Activated T-helper 1 cell treated with anti-CD3 and anti-CD28 coated beads, Interleukin-2, amount 50 U/mL, for 16 hours (primary cell): ENCODE measurements around the gene CHRNB1.

Source experiments
- DNase-seq, 2 donors: peaks; one replicate each; pipeline ENCODE4 v3.0.0-alpha.2; 2020; ENCODE audit warnings: low read depth in 1 of 2, low spot score in 1 of 2

The CHRNB1 gene

GRCh38 chr17:7444682-7445618, at the start of gene CHRNB1:
CHRNB1 (plus strand) TSS chr17:7445061; CDS start chr17:7445128, 67 bp downstream.
- no peak for DNase-seq

- no peak for DNase-seq
Measured at GRCh38 chr17:7396147-7396546, 48.7 kb upstream of the CHRNB1 start.

- DNase-seq: no peak
Measured at GRCh38 chr17:7398612-7399011, 46.2 kb upstream of the CHRNB1 start.

GRCh38 chr17:7403043-7403726, 41.7 kb upstream of the CHRNB1 start:
- no peak for DNase-seq

- no peak for DNase-seq
Measured at GRCh38 chr17:7403727-7403976, 41.2 kb upstream of the CHRNB1 start.

- DNase-seq: peak; percentile 90 to 91
Measured at GRCh38 chr17:7403977-7404736, 40.7 kb upstream of the CHRNB1 start, which contains the start of gene TMEM256. TMEM256 (minus strand) TSS chr17:7404097; CDS start chr17:7404084, 13 bp downstream.

- DNase-seq: peak; percentile 44 to 65
Measured at GRCh38 chr17:7404737-7405349, 40.0 kb upstream of the CHRNB1 start.

GRCh38 chr17:7405350-7406234, 39.3 kb upstream of the CHRNB1 start:
- no peak for DNase-seq

- DNase-seq: no peak
Measured at GRCh38 chr17:7406235-7406825, 38.5 kb upstream of the CHRNB1 start.

- DNase-seq: no peak
Measured at GRCh38 chr17:7407082-7407481, 37.8 kb upstream of the CHRNB1 start.

- DNase-seq: no peak
Measured at GRCh38 chr17:7407485-7408251, 37.2 kb upstream of the CHRNB1 start, which contains the start of gene NLGN2. NLGN2 (plus strand) TSS chr17:7407845; CDS start chr17:7408256, 411 bp downstream.

- no peak for DNase-seq
Measured at GRCh38 chr17:7408252-7408727, 36.6 kb upstream of the CHRNB1 start.

GRCh38 chr17:7408863-7409262, 36.0 kb upstream of the CHRNB1 start:
- no peak for DNase-seq

- DNase-seq: no peak
Measured at GRCh38 chr17:7409716-7410115, 35.1 kb upstream of the CHRNB1 start.

GRCh38 chr17:7410634-7411426, 34.0 kb upstream of the CHRNB1 start:
- no peak for DNase-seq

GRCh38 chr17:7411427-7411750, 33.5 kb upstream of the CHRNB1 start:
- no peak for DNase-seq

- DNase-seq: no peak
Measured at GRCh38 chr17:7413346-7413985, 31.4 kb upstream of the CHRNB1 start.

- DNase-seq: no peak
Measured at GRCh38 chr17:7414837-7415236, 30.0 kb upstream of the CHRNB1 start.
